ENCODE data around the gene VSTM1.

VSTM1 gene

DNA sequence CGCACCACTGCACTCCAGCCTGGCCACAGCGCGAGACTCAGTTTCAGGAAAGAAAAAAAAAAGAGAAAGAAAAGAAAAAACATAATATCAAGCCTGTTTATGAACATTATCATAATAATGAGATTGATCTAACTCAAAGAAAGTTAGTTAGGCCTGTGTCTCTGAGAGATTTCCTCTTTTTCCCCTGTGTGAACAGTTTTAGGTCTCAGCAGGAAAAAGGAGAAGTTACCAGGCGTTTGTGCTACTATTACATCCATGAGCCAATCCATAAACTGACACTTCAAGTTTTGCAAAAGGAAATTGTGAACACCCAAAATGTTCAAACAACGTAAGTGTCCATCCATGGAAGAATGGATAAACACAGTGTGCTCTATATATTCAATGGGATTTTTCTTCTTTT is 13.6 kb upstream of the VSTM1 start (continued):
- TF ChIP-seq, protein P1, sequence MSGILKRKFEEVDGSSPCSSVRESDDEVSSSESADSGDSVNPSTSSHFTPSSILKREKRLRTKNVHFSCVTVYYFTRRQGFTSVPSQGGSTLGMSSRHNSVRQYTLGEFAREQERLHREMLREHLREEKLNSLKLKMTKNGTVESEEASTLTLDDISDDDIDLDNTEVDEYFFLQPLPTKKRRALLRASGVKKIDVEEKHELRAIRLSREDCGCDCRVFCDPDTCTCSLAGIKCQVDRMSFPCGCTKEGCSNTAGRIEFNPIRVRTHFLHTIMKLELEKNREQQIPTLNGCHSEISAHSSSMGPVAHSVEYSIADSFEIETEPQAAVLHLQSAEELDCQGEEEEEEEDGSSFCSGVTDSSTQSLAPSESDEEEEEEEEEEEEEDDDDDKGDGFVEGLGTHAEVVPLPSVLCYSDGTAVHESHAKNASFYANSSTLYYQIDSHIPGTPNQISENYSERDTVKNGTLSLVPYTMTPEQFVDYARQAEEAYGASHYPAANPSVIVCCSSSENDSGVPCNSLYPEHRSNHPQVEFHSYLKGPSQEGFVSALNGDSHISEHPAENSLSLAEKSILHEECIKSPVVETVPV (CRISPR knock-in tag; IDR thresholded peaks at IDR 0.05): no peak
- TF ChIP-seq ZNF8 (CRISPR knock-in tag; IDR thresholded peaks at IDR 0.05): no peak
- TF ChIP-seq ZNF565 (CRISPR knock-in tag; conservative IDR thresholded peaks at IDR 0.05; ENCODE audit: low read depth): no peak
- no peak for TF ChIP-seq GLIS3 (CRISPR knock-in tag; IDR thresholded peaks at IDR 0.05)
- no peak for TF ChIP-seq ZNF70 (CRISPR knock-in tag; IDR thresholded peaks at IDR 0.05)

DNA sequence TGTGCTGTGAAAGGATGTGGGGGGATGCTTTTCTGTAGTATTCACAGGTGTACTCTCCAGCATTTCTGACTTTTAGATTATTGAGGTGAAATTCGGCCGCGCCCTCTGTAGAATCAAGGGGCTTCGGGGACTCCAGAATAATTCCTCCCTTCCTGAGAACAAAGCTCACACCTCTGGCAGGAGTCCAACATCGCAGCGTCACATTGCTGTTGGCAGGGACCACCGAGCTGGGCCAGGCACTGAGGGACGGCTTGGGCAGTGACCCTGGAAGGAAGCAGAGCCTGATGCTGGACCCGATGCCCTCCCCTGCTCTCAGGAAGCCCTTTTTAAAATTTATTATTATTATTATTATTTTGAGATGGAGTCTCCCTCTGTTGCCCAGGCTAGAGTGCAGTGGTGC is 11.2 kb upstream of the VSTM1 start:
- TF ChIP-seq TOX (CRISPR knock-in tag; IDR thresholded peaks at IDR 0.05; ENCODE audit: borderline replicate concordance): no peak
- TF ChIP-seq OSR1 (CRISPR knock-in tag; IDR thresholded peaks at IDR 0.05): no peak
- TF ChIP-seq GLIS3 (CRISPR knock-in tag; IDR thresholded peaks at IDR 0.05): no peak
- TF ChIP-seq ZNF70 (CRISPR knock-in tag; IDR thresholded peaks at IDR 0.05): no peak
- TF ChIP-seq, protein P2, sequence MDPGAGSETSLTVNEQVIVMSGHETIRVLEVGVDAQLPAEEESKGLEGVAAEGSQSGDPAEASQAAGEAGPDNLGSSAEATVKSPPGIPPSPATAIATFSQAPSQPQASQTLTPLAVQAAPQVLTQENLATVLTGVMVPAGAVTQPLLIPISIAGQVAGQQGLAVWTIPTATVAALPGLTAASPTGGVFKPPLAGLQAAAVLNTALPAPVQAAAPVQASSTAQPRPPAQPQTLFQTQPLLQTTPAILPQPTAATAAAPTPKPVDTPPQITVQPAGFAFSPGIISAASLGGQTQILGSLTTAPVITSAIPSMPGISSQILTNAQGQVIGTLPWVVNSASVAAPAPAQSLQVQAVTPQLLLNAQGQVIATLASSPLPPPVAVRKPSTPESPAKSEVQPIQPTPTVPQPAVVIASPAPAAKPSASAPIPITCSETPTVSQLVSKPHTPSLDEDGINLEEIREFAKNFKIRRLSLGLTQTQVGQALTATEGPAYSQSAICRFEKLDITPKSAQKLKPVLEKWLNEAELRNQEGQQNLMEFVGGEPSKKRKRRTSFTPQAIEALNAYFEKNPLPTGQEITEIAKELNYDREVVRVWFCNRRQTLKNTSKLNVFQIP (CRISPR knock-in tag; IDR thresholded peaks at IDR 0.05; ENCODE audit: borderline replicate concordance, low read depth): no peak
- no peak for TF ChIP-seq RARB (CRISPR knock-in tag; IDR thresholded peaks at IDR 0.05)
- TF ChIP-seq ISL1 (CRISPR knock-in tag; IDR thresholded peaks at IDR 0.05): no peak
- TF ChIP-seq, protein P3, sequence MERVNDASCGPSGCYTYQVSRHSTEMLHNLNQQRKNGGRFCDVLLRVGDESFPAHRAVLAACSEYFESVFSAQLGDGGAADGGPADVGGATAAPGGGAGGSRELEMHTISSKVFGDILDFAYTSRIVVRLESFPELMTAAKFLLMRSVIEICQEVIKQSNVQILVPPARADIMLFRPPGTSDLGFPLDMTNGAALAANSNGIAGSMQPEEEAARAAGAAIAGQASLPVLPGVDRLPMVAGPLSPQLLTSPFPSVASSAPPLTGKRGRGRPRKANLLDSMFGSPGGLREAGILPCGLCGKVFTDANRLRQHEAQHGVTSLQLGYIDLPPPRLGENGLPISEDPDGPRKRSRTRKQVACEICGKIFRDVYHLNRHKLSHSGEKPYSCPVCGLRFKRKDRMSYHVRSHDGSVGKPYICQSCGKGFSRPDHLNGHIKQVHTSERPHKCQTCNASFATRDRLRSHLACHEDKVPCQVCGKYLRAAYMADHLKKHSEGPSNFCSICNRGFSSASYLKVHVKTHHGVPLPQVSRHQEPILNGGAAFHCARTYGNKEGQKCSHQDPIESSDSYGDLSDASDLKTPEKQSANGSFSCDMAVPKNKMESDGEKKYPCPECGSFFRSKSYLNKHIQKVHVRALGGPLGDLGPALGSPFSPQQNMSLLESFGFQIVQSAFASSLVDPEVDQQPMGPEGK (CRISPR knock-in tag; IDR thresholded peaks at IDR 0.05; ENCODE audit: borderline replicate concordance): no peak
- TF ChIP-seq SNAI2 (CRISPR knock-in tag; IDR thresholded peaks at IDR 0.05): no peak
- no peak for TF ChIP-seq ZFP30 (CRISPR knock-in tag; IDR thresholded peaks at IDR 0.05)
- no peak for TF ChIP-seq ESRRG (CRISPR knock-in tag; IDR thresholded peaks at IDR 0.05)
- no peak for TF ChIP-seq ZC3H10 (CRISPR knock-in tag; IDR thresholded peaks at IDR 0.05)
- no peak for TF ChIP-seq PPARA (CRISPR knock-in tag; IDR thresholded peaks at IDR 0.05; ENCODE audit: borderline replicate concordance)
- TF ChIP-seq, protein P4, sequence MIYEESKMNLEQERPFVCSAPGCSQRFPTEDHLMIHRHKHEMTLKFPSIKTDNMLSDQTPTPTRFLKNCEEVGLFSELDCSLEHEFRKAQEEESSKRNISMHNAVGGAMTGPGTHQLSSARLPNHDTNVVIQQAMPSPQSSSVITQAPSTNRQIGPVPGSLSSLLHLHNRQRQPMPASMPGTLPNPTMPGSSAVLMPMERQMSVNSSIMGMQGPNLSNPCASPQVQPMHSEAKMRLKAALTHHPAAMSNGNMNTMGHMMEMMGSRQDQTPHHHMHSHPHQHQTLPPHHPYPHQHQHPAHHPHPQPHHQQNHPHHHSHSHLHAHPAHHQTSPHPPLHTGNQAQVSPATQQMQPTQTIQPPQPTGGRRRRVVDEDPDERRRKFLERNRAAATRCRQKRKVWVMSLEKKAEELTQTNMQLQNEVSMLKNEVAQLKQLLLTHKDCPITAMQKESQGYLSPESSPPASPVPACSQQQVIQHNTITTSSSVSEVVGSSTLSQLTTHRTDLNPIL (CRISPR knock-in tag; IDR thresholded peaks at IDR 0.05; ENCODE audit: low read depth): no peak
- TF ChIP-seq BACH2 (CRISPR knock-in tag; IDR thresholded peaks at IDR 0.05; ENCODE audit: borderline replicate concordance): no peak
- TF ChIP-seq TCF4 (CRISPR knock-in tag; IDR thresholded peaks at IDR 0.05; ENCODE audit: borderline replicate concordance): no peak
- no peak for ATAC-seq

DNA sequence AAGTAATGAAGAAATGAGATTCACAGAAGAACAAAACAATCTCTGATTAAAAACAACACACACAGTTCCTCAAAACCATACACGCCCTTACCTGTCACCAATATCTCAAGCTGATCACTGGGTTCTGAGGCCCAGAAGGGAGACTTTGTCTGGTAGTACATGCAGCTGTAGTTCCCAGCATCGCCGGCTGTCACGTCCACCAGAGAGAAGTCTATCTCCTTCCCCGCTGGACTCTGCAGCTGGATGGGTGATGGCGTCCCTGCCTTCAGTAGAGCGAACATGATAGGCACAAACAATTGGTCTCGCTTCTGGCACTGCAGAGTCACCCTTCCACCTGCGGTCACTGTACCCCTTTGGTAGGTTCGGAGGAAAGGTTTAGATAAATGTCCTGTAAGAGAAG is 10.1 kb upstream of the VSTM1 start:
- no peak for ATAC-seq
- TF ChIP-seq, protein P2 (CRISPR knock-in tag; IDR thresholded peaks at IDR 0.05; ENCODE audit: borderline replicate concordance, low read depth): no peak

DNA sequence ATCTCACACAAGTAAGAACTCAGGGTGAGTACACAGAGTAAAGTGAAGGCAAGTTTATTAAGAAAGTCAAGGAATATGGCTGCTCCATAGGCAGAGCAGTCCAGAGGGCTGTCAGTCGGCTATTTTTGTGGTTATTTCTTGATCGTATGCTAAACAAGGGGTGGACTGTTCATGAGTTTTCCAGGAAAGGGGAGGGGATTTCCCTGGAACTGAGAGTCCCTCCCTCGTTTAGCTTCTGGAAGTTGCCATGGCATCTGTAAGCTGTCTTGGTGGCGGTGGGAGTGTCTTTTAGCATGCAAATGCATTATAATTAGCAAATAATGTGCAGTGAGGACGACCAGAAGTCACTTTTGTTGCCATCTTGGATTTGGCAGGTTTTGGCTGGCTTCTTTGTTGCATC is 5.8 kb upstream of the VSTM1 start:
- TF ChIP-seq ZNF565 (CRISPR knock-in tag; conservative IDR thresholded peaks at IDR 0.05; ENCODE audit: low read depth) (no peak), OSR1 (CRISPR knock-in tag; IDR thresholded peaks at IDR 0.05) (no peak), PPARA (CRISPR knock-in tag; IDR thresholded peaks at IDR 0.05; ENCODE audit: borderline replicate concordance) (no peak), ARNTL (CRISPR knock-in tag; IDR thresholded peaks at IDR 0.05; ENCODE audit: borderline replicate concordance, low read depth) (no peak), CSDC2 (CRISPR knock-in tag; IDR thresholded peaks at IDR 0.05) (no peak), ZNF8 (CRISPR knock-in tag; IDR thresholded peaks at IDR 0.05) (no peak), ZFP3 (CRISPR knock-in tag; IDR thresholded peaks at IDR 0.05) (no peak), TOX (CRISPR knock-in tag; IDR thresholded peaks at IDR 0.05; ENCODE audit: borderline replicate concordance) (no peak), SNAI2 (CRISPR knock-in tag; IDR thresholded peaks at IDR 0.05) (no peak), GLIS3 (CRISPR knock-in tag; IDR thresholded peaks at IDR 0.05) (no peak)
- ATAC-seq: no peak
